Right lobe of liver (tissue), 6 donors: ENCODE results near the gene CCDC137. TPM values are rescaled to one million over a fixed set of nuclear protein-coding genes. Genes with fewer than 3 reads are reported as not detected.
A peak's percentile ranks its signal among the peaks of the same experiment; 100 is the strongest.

Source experiments
- ATAC-seq, 4 donors: fragments of 200-7000 bp; cut with Tn5 transposase; one replicate each; pipeline ENCODE4 v1.9.1; 2020; ENCODE audit warnings: mild to moderate bottlenecking in 4 of 4, moderate library complexity in 4 of 4
- DNase-seq, 3 donors: peaks; one replicate each; pipeline ENCODE4 v3.0.0-alpha.2; 2020
- H3K27ac ChIP-seq, 3 donors: fragments of 200-600 bp; one replicate each; pipeline ENCODE4 v1.8.0; 2022
- H3K27me3 ChIP-seq, 2 donors: fragments of 200-600 bp; one replicate each; pipeline ENCODE4 v1.8.0; 2022
- H3K36me3 ChIP-seq, 4 donors: fragments of 200-600 bp; sonication (generic) in 1 of 4; one replicate each; pipeline versions ENCODE4 v1.5.1 to v1.8.0; 2017 to 2022; ENCODE audit warnings: control low read depth in 1 of 4
- H3K4me1 ChIP-seq, 4 donors: fragments of 200-600 bp; sonication (generic) in 1 of 4; one replicate each; pipeline versions ENCODE4 v1.5.1 to v1.8.0; 2017 to 2022; ENCODE audit warnings: control low read depth in 1 of 4
- H3K4me3 ChIP-seq, 3 donors: fragments of 200-600 bp; one replicate each; pipeline ENCODE4 v1.8.0; 2022
- H3K9me3 ChIP-seq, 4 donors: fragments of 200-600 bp; sonication (generic) in 1 of 4; one replicate each; pipeline versions ENCODE4 v1.5.1 to v1.8.0; 2017 to 2022; ENCODE audit warnings: control low read depth in 1 of 4
- CTCF ChIP-seq, 4 donors: fragments of 200-600 bp in 3 of 4; fragments of 450-650 bp in 1 of 4; IDR thresholded peaks; one replicate each; pipeline versions ENCODE4 v1.5.1 to v1.8.0; 2016 to 2022; ENCODE audit warnings: antibody characterized with exemption in 4 of 4, mild to moderate bottlenecking in 2 of 4
- POLR2A ChIP-seq: fragments of 450-650 bp; IDR thresholded peaks from one replicate; pipeline ENCODE4 v1.6.1; 2017; ENCODE audit warnings: antibody characterized with exemption, mild to moderate bottlenecking
- WGBS: methylation state at CpG from one replicate; pipeline ENCODE4 v1.1.6; 2018; ENCODE audit warnings: low coverage, low lambda C conversion rate; ENCODE audit not compliant: insufficient coverage; ENCODE audit errors: missing lambda C conversion rate; 5-methylcytosine and 5-hydroxymethylcytosine counted together
- intact Hi-C, 2 donors: fragments of 100-400 bp; cut with DNase I; formaldehyde crosslinking; loops; one replicate each; pipeline versions ENCODE4 v1.11.2 to v1.14.1; 2022
- total RNA-seq, 6 experiments: library from RNA; depleted of rRNA in 2 of 6; stranded (reverse); fragments of >200 nt in 2 of 6; fragmentation: NEBNext Ultra II Directional in 3 of 6; extraction: Animal tissue kit (Norgen Biotek cat#: 25700) in 3 of 6; gene quantifications; one replicate each; pipeline versions ENCODE4 v1.1.0 to v1.2.4, GENCODE V29; 2016 to 2023
- donor health status: DM: no; HTN: yes; CAD: no.
- donor health status: DM: no; HTN: no; CAD: no.
- donor health status: DM: no; HTN: no; CAD: no.
- donor health status: DM: no; HTN: yes; CAD: no.
- donor health status: DM: no; HTN: yes; CAD: no.

The CCDC137 gene
- total RNA-seq, 6 experiments from 2014 or later = 5.5 to 35.0 (median 6.5) TPM

- Histone ChIP-seq H3K27ac (no peak overlapping the region), H3K27me3 (no peaks in the 10 kb centered on the region), H3K36me3 (peaks cover 0 to 58% (median 8%) of the 10 kb centered on the region in 4 donors), H3K4me1 (peaks cover 0 to 28% (median 9%) of the 10 kb centered on the region in 4 donors), H3K9me3 (no peaks in the 10 kb centered on the region), H3K4me3 (no peak overlapping the region)
- DNase-seq = no peak
- 73% methylated on average over 5 of the region's 25 CpGs for WGBS
- no peak for TF ChIP-seq POLR2A
- TF ChIP-seq CTCF (IDR thresholded peaks at IDR 0.05) = no peak
- ATAC-seq = no peak
- intact Hi-C loops = no loop called here
Measured at GRCh38 chr17:81700353-81701287, 34.1 kb downstream of the CCDC137 start.

GRCh38 chr17:81701288-81702071 lies 34.9 kb downstream of the CCDC137 start:
- DNase-seq = no peak
- Histone ChIP-seq H3K27me3 (no peaks in the 10 kb centered on the region), H3K27ac (peak overlapping the region; percentile 84 to 92 (median 91)), H3K4me3 (peak overlapping the region; percentile 95 to 100 (median 99)), H3K36me3 (peaks cover 0 to 58% (median 10%) of the 10 kb centered on the region in 4 donors), H3K9me3 (no peaks in the 10 kb centered on the region), H3K4me1 (peaks cover 0 to 28% (median 9%) of the 10 kb centered on the region in 4 donors)
- intact Hi-C loops = no loop called here
- TF ChIP-seq CTCF (IDR thresholded peaks at IDR 0.05) = no peak
- no peak for TF ChIP-seq POLR2A
- ATAC-seq = no peak
- 53% methylated on average over 10 of the region's 23 CpGs for WGBS

- WGBS = 2% methylated on average over 10 of the region's 102 CpGs
- Histone ChIP-seq H3K36me3 (peaks cover 0 to 57% (median 15%) of the 10 kb centered on the region in 4 donors), H3K4me1 (peaks cover 0 to 28% (median 9%) of the 10 kb centered on the region in 4 donors), H3K27ac (peak within 1 kb of the TSS; percentile 84 to 92 (median 91)), H3K9me3 (no peaks in the 10 kb centered on the region), H3K4me3 (peak within 1 kb of the TSS; percentile 95 to 100 (median 99)), H3K27me3 (no peaks in the 10 kb centered on the region)
- ATAC-seq = peak; percentile 86 to 91 (median 86)
- TF ChIP-seq CTCF (IDR thresholded peaks at IDR 0.05) = peak in 2 of 4 donors; percentile 13 to 20
- peak; percentile 90 for TF ChIP-seq POLR2A
- intact Hi-C loops = no loop called here
- DNase-seq = peak; percentile 94 to 97 (median 97)
Measured at GRCh38 chr17:81702934-81703746, 36.6 kb downstream of the CCDC137 start, which contains the start of gene MRPL12. Gene MRPL12 (plus strand): TSS chr17:81703367. CDS start chr17:81703502, 135 bp downstream.
